D721Med (cell line): ENCODE data around the gene NTRK2.

Source experiments
- DNase-seq: peaks from one replicate; pipeline ENCODE4 v3.0.0; 2011; ENCODE audit warnings: low spot score; ENCODE audit not compliant: insufficient read length
- FAIRE-seq: peaks from 2 replicates; lab custom pipeline; 2011; peaks lifted over from hg19 to GRCh38; lab: Jason Lieb, UNC
- CTCF ChIP-seq: IDR thresholded peaks from 2 replicates; pipeline ENCODE4 v1.5.1; 2012; ENCODE audit warnings: mild to moderate bottlenecking, control low read depth; ENCODE audit not compliant: insufficient read depth; ENCODE audit errors: missing control alignments

NTRK2 gene

DNA sequence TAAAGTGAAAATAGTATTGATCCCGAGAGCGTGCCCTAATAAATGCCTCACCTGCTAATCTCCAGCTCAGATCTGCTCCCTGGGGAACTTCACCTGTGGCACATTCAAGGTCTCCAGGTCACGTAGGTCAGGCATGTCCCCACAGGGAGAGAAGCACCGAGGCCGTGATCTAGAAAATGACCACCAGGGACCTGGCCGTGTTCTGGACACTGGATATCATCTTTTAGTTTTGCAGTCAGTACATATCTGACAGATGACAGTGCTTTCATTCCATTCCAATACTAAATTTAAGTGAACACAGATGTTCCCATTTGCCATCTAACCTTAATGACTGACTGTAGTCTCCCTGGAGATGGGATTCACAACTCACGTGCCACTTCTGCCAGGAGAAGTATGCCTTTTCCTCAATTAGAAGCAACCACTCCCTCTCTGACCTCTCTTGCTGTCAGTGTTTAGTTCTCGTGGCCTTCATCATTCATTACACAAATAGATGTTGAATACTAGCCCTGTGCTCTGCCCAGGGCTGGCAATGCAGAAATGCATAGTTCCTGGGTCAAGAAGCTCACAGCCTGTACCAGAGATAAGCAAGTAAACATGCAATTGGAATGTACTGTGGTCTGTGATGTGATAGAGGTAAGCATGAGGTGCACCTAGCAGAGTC lies 276.5 kb downstream of the NTRK2 start:
- TF ChIP-seq CTCF: no peak
- FAIRE-seq (no peak), DNase-seq (no peak)

GRCh38 chr9:84947412-84947972 lies 278.0 kb downstream of the NTRK2 start:
- TF ChIP-seq CTCF: no peak

GRCh38 chr9:84949258-84949657 lies 279.7 kb downstream of the NTRK2 start:
- DNase-seq (no peak), FAIRE-seq (no peak)
- TF ChIP-seq CTCF: no peak

More at GRCh38 chr9:84947412-84947972, 278.0 kb downstream of the NTRK2 start:
- DNase-seq (no peak), FAIRE-seq (no peak)

GRCh38 chr9:84949971-84950370 lies 280.4 kb downstream of the NTRK2 start:
- no peak for DNase-seq
- TF ChIP-seq CTCF: no peak
- FAIRE-seq: no peak

DNA sequence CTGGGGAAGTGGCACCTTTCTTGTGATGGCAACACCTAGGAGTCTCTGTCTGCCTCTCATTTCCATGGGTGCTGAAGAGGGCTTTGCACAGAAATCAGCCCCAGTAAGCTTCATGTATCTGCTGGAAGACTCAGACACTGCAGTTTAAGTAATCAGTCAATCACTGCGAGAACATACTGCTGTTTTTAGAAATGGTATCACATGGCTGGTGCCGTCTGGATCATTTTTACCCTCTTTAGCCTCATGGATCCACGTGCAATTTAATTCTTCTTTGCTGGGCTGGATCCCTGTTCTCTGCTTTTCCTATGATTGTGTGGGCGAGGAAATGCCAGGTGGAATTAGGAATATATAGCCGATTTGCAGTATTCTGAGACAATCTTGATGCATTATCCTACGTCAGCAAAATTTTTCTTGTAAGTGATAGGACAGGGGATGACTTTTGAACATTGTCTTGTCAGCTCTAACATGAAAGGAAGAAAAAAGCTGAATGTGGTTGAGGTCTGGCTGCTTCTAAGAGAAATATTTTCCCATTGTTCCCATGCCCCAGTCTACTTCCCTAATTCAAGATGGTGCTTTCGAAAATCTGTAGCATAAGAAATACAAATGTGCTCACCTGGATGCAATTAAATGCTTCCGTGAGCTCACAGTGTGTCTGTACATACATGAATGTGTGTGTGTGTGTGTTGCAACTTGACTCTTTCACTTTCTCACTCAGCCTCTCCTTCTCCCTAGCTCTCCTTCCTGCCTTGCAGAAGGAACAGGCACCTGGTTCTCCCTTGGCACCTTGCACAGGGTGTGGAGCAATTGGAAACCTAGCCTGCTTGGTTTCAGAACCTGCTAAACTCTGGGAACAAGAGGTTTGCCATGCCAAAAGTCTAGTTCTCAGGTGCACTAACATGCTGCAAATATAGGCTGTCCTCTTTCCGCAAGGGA lies 281.6 kb downstream of the NTRK2 start:
- FAIRE-seq (no peak), DNase-seq (no peak)
- no peak for TF ChIP-seq CTCF

GRCh38 chr9:84953252-84953773 lies 283.8 kb downstream of the NTRK2 start:
- FAIRE-seq (no peak), DNase-seq (no peak)
- no peak for TF ChIP-seq CTCF
